ENCODE measurements around the gene PDLIM3.

DNA sequence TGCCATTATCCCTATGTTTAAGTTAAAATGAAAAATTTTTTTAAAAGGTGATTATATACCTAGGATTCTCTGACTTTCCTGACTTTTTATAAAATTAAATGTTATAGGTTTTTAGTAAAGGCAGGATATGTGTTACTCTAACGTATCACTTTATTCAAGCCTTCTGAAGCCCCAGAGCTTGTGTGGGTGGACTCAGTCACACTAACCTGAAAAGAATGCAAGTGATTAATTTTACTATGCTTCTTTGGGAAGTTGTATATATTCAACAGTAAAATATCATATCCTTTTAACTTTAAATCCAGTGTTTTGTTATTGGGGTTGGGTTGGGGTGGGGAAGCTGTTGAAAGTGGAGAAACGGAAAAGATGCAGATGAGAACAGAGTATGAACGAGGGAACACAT lies 22.8 kb downstream of the PDLIM3 start:
- TF ChIP-seq, protein P1, sequence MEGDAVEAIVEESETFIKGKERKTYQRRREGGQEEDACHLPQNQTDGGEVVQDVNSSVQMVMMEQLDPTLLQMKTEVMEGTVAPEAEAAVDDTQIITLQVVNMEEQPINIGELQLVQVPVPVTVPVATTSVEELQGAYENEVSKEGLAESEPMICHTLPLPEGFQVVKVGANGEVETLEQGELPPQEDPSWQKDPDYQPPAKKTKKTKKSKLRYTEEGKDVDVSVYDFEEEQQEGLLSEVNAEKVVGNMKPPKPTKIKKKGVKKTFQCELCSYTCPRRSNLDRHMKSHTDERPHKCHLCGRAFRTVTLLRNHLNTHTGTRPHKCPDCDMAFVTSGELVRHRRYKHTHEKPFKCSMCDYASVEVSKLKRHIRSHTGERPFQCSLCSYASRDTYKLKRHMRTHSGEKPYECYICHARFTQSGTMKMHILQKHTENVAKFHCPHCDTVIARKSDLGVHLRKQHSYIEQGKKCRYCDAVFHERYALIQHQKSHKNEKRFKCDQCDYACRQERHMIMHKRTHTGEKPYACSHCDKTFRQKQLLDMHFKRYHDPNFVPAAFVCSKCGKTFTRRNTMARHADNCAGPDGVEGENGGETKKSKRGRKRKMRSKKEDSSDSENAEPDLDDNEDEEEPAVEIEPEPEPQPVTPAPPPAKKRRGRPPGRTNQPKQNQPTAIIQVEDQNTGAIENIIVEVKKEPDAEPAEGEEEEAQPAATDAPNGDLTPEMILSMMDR (IDR thresholded peaks at IDR 0.05; ENCODE audit: insufficient read depth, low read length, poor library complexity, severe bottlenecking): no peak
- no peak for TF ChIP-seq EZH2phosphoT487 (conservative IDR thresholded peaks at IDR 0.05; ENCODE audit: low read length)
